Stimulated activated CD4-positive, alpha-beta T cell treated with anti-CD3 and anti-CD28 coated beads, Interleukin-1b, Interleukin-23, amount 100 ng/mL, for 48 hours (primary cell): ENCODE measurements around the gene ZNF385B.
"Not testable (repeated sequence)": the region's sequence is repeated elsewhere in the genome, so short reads cannot be mapped to it uniquely, and the experiment has no call there.

ENCODE experiments used
- DNase-seq: peaks from one replicate; pipeline ENCODE4 v3.0.0-alpha.2; 2020

ZNF385B gene

DNA sequence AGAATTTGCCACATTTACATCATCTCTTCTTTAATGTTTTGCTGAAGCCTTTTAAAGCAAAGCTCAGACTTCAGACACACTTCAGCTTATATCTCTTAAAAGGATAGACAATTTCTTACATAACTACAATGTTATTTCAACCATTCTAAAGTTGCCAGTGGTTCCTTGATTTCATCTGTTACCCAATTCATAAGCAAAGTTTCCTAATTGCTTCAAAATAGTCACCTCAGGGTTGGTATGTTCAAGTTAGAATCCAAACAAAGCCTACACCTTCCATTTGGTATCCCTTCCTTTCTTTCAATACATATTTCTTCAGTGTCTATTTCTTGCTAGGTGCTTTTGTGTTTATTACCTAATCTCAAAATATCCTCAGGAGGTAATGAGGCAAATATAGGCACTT, 60.6 kb downstream of the ZNF385B start:
- no peak for DNase-seq

GRCh38 chr2:179796213-179797007, 65.0 kb downstream of the ZNF385B start:
- DNase-seq = no peak

DNA sequence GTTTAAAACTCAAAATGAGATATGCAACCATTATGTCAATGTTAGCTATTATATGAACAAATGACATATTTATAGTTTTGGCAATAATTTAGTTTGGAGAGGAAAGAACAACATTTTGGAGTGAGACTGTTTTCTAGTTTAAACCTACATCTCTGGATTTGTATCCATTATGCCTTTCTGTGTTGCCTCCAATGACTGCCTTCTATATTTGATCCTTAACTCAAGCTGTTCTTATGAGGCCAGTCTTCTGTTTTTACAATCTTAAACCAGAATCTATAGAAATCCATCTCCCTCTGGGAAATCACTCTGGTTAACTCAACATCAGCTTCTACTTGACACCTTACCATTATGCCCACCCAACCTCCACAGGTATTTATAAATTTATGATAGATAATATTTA, 67.5 kb downstream of the ZNF385B start:
- DNase-seq = no peak

DNA sequence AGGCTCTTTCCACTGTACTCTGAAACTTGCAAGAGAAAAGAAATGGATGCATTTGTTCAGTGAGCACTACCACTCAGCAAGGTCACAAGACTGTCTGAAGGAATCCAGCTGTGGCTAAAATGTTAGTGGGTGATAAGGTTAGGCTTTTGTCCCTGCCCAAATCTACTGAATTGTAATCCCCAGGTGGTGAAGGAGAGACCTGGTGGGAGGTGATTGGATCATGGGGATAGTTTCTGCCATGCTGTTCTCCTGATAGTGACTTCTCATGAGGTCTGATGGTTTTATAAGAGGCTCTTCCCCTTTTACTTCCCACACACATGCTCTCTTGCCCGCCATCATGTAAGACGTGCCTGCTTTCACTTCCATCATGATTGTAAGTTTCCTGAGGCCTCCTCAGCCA, 68.2 kb downstream of the ZNF385B start:
- no peak for DNase-seq

DNA sequence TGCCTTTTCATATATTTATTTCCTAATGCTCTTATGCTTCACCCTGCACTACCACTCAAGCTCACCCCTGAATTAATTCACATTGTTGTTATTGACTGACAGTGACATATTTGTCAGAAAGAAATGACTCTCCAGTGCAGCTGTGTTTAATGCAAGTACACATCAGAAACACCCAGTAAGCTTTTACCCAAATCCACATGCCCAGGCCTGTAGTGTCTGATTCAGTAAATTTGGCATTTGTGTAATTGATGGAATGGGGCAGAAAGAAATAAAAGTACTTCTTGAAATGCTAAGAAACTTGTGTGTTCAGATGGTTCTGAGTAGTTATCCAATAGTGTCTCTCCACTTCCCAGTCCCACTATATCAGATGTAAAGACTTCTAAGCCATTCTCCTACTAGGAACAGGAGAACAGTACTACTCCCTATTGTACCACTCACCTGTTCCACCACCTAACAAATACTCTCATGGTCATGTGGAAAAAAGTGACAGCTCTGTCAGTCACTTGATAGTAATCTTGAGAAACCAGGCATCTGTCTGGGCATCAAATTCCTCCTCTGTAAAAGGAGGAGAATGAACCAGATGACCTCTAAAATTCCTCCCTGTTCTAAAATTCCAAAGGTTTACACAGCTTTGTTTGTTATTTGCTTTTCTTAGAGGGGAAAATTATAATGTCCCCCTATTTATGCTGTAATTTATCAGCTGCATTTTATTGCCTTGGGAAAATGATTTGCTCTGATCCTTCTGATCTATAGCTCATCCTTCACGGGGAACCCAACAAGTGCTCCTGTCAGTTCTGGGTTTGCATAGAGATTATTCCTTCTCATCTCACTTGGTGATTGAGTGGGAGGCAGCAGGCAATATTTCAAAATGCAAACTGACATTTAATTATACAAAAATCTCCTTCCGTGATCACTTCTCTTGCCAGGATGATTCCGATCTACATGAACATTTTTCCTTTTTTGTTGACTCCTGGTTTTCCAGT, 70.9 kb downstream of the ZNF385B start:
- DNase-seq = no peak

DNA sequence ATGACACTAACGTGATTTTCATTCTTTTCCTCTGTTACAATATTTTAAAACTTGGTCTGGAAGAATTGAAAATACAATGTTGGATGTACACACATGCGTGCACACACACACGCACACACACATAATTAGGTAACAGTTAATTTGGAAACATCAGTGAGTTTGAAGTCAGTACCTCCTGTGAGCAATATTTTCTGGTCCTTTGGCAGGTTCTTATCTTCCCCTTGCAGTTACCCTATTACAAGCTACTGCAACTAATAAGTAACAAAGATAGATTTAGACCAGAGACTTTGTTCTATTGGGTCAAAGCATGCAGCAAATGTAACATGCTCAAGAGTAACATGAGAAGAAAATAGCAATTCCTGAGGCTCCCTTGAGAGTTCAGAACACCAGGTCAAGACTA, 73.3 kb downstream of the ZNF385B start:
- DNase-seq = no peak

DNA sequence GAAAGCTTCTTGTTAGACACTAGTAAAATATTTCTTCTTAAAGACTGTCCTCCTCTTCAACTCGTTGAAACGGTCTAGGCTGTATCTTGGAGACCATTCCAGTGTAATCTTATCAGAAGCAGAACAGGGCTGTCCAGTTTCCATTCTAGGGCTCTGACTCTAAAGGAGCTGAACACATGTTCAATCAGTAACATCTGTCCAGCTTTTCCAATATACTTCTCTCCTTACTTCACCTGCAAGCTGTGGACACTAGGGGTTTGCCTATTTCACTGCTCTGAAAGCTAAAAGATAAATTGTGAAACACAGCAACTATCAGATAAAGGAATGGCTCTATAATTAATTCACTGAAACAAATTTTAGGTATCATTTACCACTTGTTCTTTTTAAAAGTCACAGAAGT, 73.8 kb downstream of the ZNF385B start:
- DNase-seq = no peak

DNA sequence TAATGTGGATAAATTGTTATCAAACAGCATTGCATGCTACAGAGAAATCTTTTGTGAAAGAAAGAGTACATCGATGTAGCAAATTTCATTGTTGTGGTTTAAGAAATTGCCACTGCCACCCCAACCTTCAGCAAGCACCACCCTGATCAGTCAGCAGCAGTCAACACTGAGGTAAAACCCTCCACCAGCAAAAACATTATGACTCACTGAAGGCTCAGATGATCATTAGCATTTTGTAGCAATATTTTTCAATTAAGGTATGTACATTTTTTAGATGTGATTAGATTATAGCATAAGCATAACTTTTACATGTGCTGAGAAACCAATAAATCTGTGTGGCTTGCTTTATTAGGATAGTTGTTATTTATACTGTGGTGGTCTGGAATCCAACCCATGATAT, 75.5 kb downstream of the ZNF385B start:
- DNase-seq = no peak

- DNase-seq = not testable (repeated sequence)
Observed at GRCh38 chr2:179782346-179782745, 79.1 kb downstream of the ZNF385B start.

- DNase-seq = no peak
Observed at GRCh38 chr2:179773986-179774385, 87.4 kb downstream of the ZNF385B start.

- DNase-seq = no peak
Observed at GRCh38 chr2:179772346-179772745, 89.1 kb downstream of the ZNF385B start.

GRCh38 chr2:179771791-179772190, 89.6 kb downstream of the ZNF385B start:
- DNase-seq = no peak

DNA sequence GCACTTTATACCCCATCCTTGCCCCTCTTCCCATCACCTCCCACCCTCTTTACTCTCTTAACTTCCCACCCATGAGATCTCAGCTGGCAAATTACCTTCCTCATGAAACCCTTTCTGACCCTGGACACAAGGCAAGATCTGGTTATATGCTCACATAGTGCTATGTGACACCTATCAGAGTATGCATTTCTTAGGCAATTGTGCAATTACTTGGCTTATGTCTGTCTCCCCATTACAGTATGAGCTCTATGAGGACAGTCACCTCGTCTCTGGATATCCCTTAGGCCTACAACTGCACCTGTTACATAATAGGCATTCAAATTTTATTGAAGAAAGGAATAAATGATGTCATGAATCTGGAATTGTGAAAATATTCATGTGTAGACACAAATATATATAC, 91.4 kb downstream of the ZNF385B start:
- no peak for DNase-seq

DNA sequence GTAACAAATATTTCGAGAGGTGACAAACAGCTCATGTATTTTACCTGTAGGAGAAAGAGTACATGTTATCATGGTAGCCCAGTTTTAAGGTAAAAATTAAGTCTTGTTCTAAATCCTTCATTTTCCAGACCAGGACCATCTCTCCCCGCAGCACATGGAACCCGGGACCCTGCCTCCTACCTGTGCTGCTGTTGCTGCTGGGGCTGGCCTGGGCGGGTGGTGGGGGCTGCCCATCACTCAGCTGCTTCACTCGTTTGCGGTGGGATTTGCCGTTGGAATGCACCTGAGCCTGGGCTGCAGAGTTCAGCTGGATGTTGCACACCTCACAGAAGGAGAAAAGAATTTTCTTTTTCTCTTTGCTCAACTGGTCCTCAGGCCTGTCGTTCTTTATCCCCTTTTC, 92.1 kb downstream of the ZNF385B start:
- DNase-seq = no peak

DNA sequence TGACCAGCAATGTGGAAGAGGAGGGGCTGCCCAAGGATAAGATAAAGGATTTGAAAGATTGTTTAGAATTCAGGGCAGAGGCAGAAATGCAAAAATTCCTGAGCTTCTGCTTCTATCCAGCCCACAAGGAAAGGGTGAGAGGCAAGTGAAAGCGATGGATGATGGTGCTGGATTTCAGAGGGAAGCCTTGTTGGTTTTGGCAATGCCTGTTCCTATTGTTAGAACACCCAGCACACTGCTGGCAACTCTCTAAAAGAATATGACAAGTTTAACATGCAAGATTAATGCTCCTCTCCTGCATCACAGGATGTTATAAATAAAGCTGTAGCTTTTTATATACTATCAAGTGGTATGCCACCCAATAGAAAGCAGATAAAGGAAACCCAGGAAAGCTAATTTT, 92.6 kb downstream of the ZNF385B start:
- no peak for DNase-seq

GRCh38 chr2:179765666-179766065, 95.7 kb downstream of the ZNF385B start:
- no peak for DNase-seq

DNA sequence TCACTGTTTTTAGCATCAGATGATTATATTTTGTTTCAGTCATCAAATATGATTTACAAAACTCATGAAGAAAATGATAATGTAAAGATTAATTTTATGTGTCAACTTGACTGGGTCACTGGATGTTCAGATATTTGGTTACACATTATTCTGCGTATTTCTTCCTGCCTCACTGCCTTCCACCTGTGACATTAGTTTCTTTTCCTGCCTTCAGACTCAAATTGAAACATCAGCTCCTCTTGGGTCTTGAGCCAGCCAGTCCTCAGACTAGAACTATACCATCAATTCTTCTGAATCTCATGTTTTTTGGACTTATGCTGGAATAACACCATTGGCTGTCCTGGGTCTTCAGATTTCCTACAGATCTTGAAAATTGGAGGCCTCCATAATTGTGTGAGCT, 96.7 kb downstream of the ZNF385B start:
- no peak for DNase-seq

- DNase-seq = no peak
Observed at GRCh38 chr2:179758636-179759035, 102.8 kb downstream of the ZNF385B start.

DNA sequence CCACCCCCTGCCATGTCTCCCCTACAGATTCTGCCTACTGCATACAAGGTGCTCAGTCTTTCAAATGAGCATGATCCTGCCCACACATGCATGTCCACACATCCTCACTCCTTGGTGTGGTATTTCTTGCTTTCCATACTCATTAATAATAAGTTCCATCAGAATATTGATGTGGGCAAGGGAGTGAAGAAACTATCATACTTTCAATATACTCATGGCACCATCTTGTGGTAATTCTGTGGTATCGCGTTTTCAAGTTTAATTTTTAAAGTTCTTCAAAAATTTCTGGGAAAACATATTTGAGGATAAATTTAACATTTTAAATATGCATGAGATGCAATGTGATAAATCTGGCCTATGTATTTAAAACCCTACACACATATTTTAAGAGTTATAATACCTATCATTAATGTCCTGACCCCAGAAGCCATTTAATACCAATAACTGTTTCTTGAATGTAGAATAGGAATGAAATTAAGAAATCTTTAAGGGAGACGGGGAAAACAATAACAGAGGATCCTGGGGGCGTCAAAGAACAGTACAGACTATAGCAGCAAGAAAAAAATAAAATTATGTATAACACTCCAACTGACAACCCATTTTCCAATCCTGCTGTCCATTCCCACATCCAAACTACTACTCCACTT, 110.1 kb downstream of the ZNF385B start:
- no peak for DNase-seq

DNA sequence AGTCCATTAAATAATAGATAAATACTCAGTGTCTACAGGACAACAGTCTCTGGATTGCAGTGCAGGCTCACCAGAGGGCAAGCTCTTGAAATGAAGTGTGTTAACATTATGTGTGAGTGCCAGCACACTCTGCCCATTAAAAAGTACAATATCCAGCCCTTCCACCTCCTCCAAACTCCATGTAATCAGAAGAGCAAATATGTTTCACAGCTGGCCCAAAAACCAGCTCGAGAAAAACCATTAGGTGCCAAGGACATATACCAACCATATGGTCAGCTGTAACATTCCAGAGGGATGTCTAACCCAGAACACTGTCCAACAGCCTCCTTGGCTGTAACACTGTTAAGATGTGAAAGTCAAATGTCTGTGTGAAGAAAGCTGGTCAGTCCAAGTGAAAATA, 112.2 kb downstream of the ZNF385B start:
- no peak for DNase-seq

DNA sequence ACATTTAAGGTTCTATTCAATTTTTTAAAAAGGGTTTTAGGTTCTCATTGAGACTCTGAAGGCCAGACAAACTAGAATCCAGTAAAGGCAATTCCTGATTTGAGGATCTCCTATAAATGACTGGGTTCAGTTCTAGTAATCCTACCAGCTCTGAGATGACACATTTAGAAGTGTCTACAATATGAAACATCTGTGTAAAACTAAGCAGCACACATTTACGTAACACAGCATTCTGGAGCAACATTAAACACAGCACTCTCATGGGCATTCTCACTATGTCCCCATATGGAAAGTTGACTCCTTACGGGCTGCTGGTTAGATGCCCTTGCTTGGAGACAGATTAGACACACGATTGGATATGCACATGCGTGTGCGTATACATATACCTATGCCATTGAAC, 114.4 kb downstream of the ZNF385B start:
- no peak for DNase-seq

DNA sequence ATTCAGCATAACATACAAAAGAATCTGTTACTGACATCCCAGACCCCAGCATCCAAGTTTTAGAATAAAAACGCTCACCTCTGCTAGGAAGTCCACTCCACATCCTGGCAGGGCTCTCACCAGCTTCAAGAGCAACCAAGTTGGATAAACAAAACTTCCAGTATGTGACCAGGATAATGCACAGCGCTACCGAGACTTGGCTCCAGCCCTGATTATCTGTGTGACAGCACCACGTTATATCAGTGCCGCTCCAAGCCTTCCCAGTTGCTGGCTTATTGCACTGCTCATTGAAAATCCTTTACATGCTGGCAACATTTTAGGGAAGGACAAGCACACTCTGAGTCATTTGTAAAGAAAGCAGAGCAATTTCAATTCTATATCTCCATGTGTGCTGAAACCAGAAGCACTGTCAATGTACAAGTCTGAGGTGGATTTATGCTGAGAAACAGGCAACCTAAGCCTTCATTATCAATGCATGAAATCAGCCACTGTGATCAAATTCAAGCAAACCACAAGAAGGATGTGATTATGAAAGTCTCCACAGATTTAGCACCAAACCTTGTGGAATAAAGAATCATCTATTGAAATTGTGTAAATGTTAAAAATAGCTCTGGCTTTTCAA, 115.7 kb downstream of the ZNF385B start:
- no peak for DNase-seq

GRCh38 chr2:179744401-179744800, 117.0 kb downstream of the ZNF385B start:
- DNase-seq = no peak
